GM20000 (cell line): ENCODE measurements around the gene TBL1X.
"Not testable (repeated sequence)": the region's sequence is repeated elsewhere in the genome, so short reads cannot be mapped to it uniquely, and the experiment has no call there.

Experiments
- DNase-seq: peaks from one replicate; pipeline ENCODE4 v3.0.0; 2012; ENCODE audit warnings: low spot score
- CTCF ChIP-seq: IDR thresholded peaks from 2 replicates; pipeline ENCODE4 v1.5.1; 2012; ENCODE audit warnings: mild to moderate bottlenecking, control low read depth; ENCODE audit errors: extremely low read depth, missing control alignments

TBL1X gene

DNA sequence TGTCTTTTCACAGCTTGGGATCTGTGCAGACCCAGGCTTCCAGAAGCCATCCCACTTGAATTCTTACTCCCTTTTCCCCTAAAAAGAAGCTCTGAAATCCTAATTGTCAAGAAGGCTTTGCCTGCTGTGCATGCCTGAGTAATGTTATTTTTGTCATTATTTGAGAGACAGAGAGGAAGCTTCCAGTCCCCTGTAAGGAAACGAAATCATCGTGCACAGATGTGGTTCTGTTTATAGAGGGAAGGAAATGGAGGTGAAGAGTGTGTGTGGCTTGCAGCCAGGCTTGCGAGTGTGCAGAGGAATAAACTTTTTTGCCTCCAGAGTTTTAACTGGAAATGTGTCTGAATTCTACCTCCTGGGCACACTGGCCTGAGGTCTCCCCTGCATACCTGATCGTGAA lies 70.2 kb downstream of the TBL1X start:
- no peak for DNase-seq
- no peak for TF ChIP-seq CTCF

GRCh38 chrX:9536156-9536555 lies 71.3 kb downstream of the TBL1X start:
- DNase-seq, result not testable (repeated sequence)

- DNase-seq, result no peak
- TF ChIP-seq CTCF, result no peak
These were observed 72.9 kb downstream of the TBL1X start for GRCh38 chrX:9537781-9538180.

DNA sequence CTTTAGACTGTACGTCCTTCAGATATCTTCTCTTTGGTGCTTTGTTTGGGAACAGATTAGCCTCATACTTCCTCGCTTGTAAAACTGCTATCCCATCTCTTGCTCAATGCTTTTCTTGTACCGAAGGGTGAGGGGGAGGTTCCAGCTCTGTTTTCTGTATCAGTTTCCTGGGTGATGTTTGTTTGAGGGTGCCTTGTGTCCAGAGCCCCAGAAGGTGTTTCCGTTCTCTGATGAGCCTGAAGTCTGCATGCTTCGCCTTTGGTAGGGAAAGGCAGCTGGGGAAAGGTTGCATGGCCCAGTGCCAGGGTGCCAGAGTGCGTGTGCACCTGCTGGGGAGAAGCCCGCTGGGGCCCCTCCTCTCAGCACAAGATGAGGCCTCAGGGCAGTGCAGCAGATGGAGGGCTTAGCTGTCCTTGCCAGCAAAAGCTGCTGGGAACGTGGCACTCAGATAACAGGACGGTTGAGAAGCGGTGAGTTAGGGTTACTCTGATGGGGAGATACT lies 73.7 kb downstream of the TBL1X start:
- DNase-seq, result no peak
- TF ChIP-seq CTCF, result no peak

DNA sequence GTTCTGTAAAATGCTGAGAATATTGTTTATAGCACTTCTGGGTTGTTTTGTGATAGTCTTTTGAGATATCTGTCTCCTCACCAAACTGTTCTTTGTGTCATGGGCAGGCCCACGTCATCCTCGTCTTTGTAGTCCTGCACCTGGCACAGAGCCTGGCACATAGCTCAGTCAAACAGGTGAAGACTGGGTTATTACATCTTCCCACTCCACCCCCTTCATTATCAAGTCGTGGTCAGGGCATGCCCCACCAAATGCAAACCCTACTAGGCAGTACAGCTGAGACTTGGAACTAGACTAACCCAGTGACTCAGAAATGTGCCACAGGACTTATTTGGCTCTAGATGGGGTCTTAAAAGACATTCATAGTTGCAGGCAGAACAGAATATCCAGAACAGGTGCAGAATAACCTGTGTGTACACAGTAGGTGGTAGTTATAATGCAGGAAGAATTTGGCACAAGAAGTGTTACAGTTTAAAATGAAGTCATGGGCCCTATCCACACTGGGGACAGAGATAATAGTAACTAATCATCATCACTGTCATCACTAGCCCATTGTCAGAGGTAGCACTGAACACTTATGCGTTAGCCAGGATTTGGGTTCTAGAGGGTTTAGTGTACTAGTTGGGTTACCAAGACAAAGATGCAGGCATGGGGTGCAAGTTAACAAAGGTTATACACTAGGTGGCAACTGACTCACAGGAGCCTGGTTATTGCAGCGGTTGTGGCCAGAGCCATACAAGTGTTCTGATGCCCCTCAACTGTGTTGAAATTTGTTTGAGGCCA lies 74.9 kb downstream of the TBL1X start:
- TF ChIP-seq CTCF, result no peak
- DNase-seq, result no peak

- DNase-seq, result no peak
- TF ChIP-seq CTCF, result no peak
These were observed 77.4 kb downstream of the TBL1X start for GRCh38 chrX:9542106-9542760.

DNA sequence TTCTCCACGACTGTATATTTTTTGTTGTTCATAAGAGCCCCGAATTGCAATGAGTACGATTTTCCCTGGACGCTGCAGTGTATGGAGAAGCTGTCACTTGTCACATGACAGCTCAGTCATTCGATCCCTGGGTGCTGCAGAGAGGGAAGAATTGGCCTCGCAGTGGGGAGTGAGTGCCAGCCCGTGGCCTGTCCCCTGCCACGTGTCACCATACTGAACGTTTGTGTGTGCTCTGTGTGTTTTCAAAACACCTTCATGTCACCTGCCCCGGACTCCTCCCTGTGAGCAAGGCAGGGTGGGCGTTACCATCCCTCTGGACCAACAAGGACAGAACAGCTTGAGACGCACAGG lies 77.9 kb downstream of the TBL1X start:
- TF ChIP-seq CTCF, result no peak
- DNase-seq, result no peak

DNA sequence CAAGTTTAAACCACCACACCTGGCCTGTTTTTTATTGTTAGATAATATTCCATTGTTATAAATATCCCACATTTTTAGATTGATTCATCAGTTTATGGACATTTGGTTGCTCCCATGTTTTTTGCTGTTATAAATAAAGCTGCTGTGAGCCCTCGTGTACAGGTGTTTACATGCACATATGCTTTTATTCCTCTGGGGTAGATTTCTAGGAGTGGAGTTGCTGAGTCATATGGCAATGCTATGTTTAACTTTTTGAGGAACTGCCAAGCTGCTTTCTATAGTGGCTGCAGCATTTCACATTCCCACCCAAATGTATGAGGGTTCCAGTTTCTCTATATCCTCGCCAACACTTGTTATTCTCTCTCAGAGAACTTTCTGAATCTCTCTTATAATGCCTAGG lies 90.5 kb downstream of the TBL1X start:
- DNase-seq, result no peak
- TF ChIP-seq CTCF, result no peak
